LNCAP (cell line): ENCODE data around the gene ANKH.

ENCODE experiments used
- TF ChIP-seq, protein P1 (sequence below): fragments of 450-650 bp; IDR thresholded peaks from 2 replicates; pipeline ENCODE4 v1.5.1; 2017; ENCODE audit warnings: mild to moderate bottlenecking

ANKH gene

DNA sequence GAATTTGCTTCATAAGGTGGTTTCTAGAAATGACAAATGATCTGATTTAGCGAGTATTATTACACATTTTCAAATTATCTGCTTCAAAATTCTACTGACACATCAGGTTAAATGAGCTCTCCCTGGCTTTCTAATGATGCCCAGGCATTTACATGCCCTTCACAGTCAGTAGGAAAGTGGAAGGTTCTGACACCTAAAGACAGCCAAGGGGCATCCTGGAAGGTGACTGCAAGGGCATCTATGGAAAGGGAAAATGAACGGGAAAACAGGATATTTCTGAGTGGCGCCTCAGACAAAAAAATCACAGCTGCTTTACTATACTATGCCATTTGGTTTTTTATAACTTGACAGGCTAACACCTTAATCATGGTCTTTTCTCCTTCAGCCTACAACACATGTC lies 31.0 kb downstream of the ANKH start:
- TF ChIP-seq, protein P1, sequence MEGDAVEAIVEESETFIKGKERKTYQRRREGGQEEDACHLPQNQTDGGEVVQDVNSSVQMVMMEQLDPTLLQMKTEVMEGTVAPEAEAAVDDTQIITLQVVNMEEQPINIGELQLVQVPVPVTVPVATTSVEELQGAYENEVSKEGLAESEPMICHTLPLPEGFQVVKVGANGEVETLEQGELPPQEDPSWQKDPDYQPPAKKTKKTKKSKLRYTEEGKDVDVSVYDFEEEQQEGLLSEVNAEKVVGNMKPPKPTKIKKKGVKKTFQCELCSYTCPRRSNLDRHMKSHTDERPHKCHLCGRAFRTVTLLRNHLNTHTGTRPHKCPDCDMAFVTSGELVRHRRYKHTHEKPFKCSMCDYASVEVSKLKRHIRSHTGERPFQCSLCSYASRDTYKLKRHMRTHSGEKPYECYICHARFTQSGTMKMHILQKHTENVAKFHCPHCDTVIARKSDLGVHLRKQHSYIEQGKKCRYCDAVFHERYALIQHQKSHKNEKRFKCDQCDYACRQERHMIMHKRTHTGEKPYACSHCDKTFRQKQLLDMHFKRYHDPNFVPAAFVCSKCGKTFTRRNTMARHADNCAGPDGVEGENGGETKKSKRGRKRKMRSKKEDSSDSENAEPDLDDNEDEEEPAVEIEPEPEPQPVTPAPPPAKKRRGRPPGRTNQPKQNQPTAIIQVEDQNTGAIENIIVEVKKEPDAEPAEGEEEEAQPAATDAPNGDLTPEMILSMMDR = no peak

GRCh38 chr5:14838396-14839319 lies 32.9 kb downstream of the ANKH start:
- TF ChIP-seq, protein P1 = no peak

DNA sequence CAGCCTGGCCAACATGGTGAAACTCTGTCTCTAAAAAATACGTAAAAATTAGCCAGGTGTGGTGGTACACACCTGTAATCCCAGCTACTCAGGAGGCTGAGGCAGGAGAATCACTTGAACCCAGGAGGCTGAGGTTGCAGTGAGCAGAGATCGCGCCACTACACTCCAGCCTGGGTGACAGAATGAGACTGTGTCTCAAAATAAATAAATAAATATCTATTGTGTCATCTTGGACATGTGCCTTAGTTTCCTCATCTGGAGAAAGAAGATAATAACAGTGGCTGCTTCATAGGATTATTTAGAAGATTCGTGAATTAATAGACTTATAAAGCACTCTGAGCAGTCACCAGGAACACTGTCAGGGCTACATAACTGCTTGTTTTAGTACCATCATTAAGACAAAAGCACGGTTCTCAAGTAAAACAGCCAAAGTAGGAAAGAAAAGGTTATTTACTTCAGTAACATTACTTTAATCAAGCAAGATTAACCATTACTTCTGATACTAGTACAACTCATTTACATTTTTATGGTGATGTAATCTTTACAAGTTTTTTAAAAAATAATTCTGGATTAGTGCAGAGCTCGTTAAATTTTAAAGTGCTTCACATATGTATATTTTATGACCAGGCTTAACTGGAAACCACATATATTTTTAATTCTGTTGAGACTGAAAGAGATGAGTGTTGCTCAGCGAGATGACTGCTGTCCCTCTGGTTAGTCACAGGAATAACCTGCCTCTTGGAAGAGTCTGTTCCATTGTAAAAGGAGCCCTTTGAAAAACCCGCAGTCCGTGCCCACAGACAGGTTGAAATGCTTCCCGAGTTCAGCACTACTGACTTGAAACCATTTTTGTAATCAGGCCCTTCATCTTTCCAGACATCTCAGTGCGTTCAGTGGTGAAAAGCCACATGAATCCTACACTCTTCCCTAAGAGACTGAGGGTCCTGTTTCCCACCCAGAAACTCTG lies 36.7 kb downstream of the ANKH start:
- TF ChIP-seq, protein P1 = no peak

DNA sequence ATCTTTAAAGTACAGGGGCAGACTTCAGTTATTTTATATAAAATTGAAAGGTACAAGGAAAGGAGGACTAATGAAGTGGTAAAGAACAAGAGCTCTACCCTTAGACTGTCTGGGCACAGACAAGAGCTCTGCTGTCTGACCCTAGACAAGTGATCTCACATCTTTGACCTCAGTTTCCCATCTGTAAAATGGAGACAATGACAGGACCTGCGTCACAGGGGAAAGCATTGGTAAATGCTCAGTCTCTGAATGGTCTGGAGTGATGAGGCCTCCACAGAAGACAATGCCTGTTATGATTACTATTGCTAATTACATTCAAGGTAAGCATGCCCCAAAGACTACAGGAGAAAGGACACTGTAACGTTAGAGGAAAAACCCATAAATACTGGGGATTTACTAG lies 37.5 kb downstream of the ANKH start:
- TF ChIP-seq, protein P1 = no peak

- TF ChIP-seq, protein P1 = no peak
Observed at GRCh38 chr5:14831006-14831338, 40.6 kb downstream of the ANKH start.

GRCh38 chr5:14830210-14831005 lies 41.2 kb downstream of the ANKH start:
- TF ChIP-seq, protein P1 = no peak

DNA sequence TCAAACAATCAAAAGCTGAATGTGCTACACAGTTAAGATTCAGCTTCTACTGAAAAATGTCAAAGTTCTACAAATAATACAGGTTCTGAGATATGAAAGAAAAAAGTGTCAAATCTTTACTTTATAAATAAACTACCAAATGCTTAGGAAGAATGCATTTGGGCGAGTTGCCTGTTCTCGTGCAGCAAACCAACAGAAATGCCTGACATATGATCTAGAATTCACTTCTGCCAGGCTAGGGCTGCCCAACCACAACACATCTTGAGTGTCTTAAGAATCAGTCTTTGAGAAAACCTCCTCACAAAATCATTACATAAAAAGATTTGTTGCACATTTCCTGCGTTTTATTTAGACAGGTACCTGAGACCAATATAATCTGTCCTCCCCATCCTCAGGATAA lies 42.2 kb downstream of the ANKH start:
- TF ChIP-seq, protein P1 = no peak
